GM19463 (cell line): ENCODE data around the gene KNOP1.
"Not testable (repeated sequence)": the region's sequence is repeated elsewhere in the genome, so short reads cannot be mapped to it uniquely, and the experiment has no call there.

ENCODE experiments used
- ATAC-seq: cut with Tn5 transposase; IDR thresholded peaks from one replicate; pipeline ENCODE4 v1.9.1; 2021; ENCODE audit warnings: mild to moderate bottlenecking, moderate library complexity; ENCODE audit not compliant: unreplicated experiment

The KNOP1 gene

GRCh38 chr16:19744670-19745069 lies 26.6 kb upstream of the KNOP1 start:
- ATAC-seq: no peak

GRCh38 chr16:19743816-19744159 lies 25.8 kb upstream of the KNOP1 start:
- no peak for ATAC-seq

GRCh38 chr16:19741354-19741753 lies 23.3 kb upstream of the KNOP1 start:
- ATAC-seq: no peak

- no peak for ATAC-seq
Measured at GRCh38 chr16:19737306-19738038, 19.4 kb upstream of the KNOP1 start.

- ATAC-seq: no peak
Measured at GRCh38 chr16:19735074-19735867, 17.2 kb upstream of the KNOP1 start.

- no peak for ATAC-seq
Measured at GRCh38 chr16:19733551-19733950, 15.5 kb upstream of the KNOP1 start.

GRCh38 chr16:19728636-19728965 lies 10.6 kb upstream of the KNOP1 start:
- ATAC-seq: no peak

- ATAC-seq: no peak
Measured at GRCh38 chr16:19722981-19723380, 5.0 kb upstream of the KNOP1 start.

GRCh38 chr16:19722269-19722952 lies 4.4 kb upstream of the KNOP1 start:
- ATAC-seq: no peak

- ATAC-seq: no peak
Measured at GRCh38 chr16:19718624-19718965, 568 bp upstream of the KNOP1 start.

GRCh38 chr16:19717314-19717713 lies 713 bp downstream of the KNOP1 start:
- no peak for ATAC-seq

- ATAC-seq: not testable (repeated sequence)
Measured at GRCh38 chr16:19716728-19717127, 1.3 kb downstream of the KNOP1 start.

- ATAC-seq: no peak
Measured at GRCh38 chr16:19716183-19716582, 1.8 kb downstream of the KNOP1 start.

- no peak for ATAC-seq
Measured at GRCh38 chr16:19715566-19715965, 2.5 kb downstream of the KNOP1 start.

GRCh38 chr16:19713697-19714096 lies 4.3 kb downstream of the KNOP1 start:
- ATAC-seq: no peak

GRCh38 chr16:19712418-19713058 lies 5.5 kb downstream of the KNOP1 start:
- no peak for ATAC-seq

GRCh38 chr16:19711643-19712042 lies 6.4 kb downstream of the KNOP1 start:
- no peak for ATAC-seq

- ATAC-seq: no peak
Measured at GRCh38 chr16:19710991-19711545, 7.0 kb downstream of the KNOP1 start.

- no peak for ATAC-seq
Measured at GRCh38 chr16:19710191-19710908, 7.7 kb downstream of the KNOP1 start.

- ATAC-seq: no peak
Measured at GRCh38 chr16:19709381-19710136, 8.5 kb downstream of the KNOP1 start.
